Ishikawa (cell line): ENCODE measurements around the gene FASTKD1.

Experiments used
- CEBPB ChIP-seq: IDR thresholded peaks from 2 replicates; pipeline ENCODE4 v1.6.1; 2012
- CREB1 ChIP-seq: IDR thresholded peaks from 2 replicates; pipeline ENCODE4 v1.6.1; 2012; ENCODE audit warnings: low read depth
- EGR1 ChIP-seq: IDR thresholded peaks from 2 replicates; pipeline ENCODE4 v1.6.1; 2012
- EP300 ChIP-seq: IDR thresholded peaks from 2 replicates; pipeline ENCODE4 v1.6.1; 2012; ENCODE audit warnings: borderline replicate concordance
- FOXM1 ChIP-seq: IDR thresholded peaks from 2 replicates; pipeline ENCODE4 v1.6.1; 2012; ENCODE audit warnings: low read depth, borderline replicate concordance
- MAX ChIP-seq: IDR thresholded peaks from 2 replicates; pipeline ENCODE4 v1.6.1; 2012
- NFIC ChIP-seq: IDR thresholded peaks from 2 replicates; pipeline ENCODE4 v1.6.1; 2012
- RAD21 ChIP-seq: IDR thresholded peaks from 2 replicates; pipeline ENCODE4 v1.6.1; 2012; ENCODE audit warnings: low read depth
- REST ChIP-seq: IDR thresholded peaks from 2 replicates; pipeline ENCODE4 v1.6.1; 2012; ENCODE audit warnings: low read depth, mild to moderate bottlenecking
- TAF1 ChIP-seq: IDR thresholded peaks from 2 replicates; pipeline ENCODE4 v1.6.1; 2012; ENCODE audit warnings: low read depth, mild to moderate bottlenecking
- TCF12 ChIP-seq: IDR thresholded peaks from 2 replicates; pipeline ENCODE4 v1.6.1; 2012; ENCODE audit warnings: low read depth
- TEAD4 ChIP-seq: IDR thresholded peaks from 2 replicates; pipeline ENCODE4 v1.6.1; 2012
- USF1 ChIP-seq: IDR thresholded peaks from 2 replicates; pipeline ENCODE4 v1.6.1; 2012
- YY1 ChIP-seq: IDR thresholded peaks from 2 replicates; pipeline ENCODE4 v1.6.1; 2012; ENCODE audit warnings: low read depth
- ZBTB7A ChIP-seq: IDR thresholded peaks from 2 replicates; pipeline ENCODE4 v1.6.1; 2012; ENCODE audit warnings: low read depth

The FASTKD1 gene

GRCh38 chr2:169510496-169510895 lies 63.2 kb downstream of the FASTKD1 start:
- TF ChIP-seq REST: no peak

GRCh38 chr2:169509955-169510354 lies 63.7 kb downstream of the FASTKD1 start:
- no peak for TF ChIP-seq MAX
- TF ChIP-seq YY1: no peak
- no peak for TF ChIP-seq NFIC
- TF ChIP-seq RAD21: no peak
- no peak for TF ChIP-seq EGR1
- no peak for TF ChIP-seq CEBPB
- TF ChIP-seq EP300: no peak
- TF ChIP-seq TCF12: no peak
- TF ChIP-seq USF1: no peak
- no peak for TF ChIP-seq CREB1
- no peak for TF ChIP-seq REST
- no peak for TF ChIP-seq FOXM1
- TF ChIP-seq TEAD4: no peak
- TF ChIP-seq ZBTB7A: no peak
- TF ChIP-seq TAF1: no peak

- TF ChIP-seq RAD21: no peak
Measured at GRCh38 chr2:169509298-169509885, 64.3 kb downstream of the FASTKD1 start, which contains the start of gene KLHL41. Gene KLHL41, plus strand, starts transcription at chr2:169509702. Its CDS starts 77 bp downstream, at chr2:169509779.

- TF ChIP-seq YY1 (no peak), TAF1 (no peak), NFIC (no peak), ZBTB7A (no peak), RAD21 (no peak), REST (no peak), USF1 (no peak), FOXM1 (no peak)
Measured at GRCh38 chr2:169507698-169508097, 66.0 kb downstream of the FASTKD1 start.

- TF ChIP-seq TAF1 (no peak), CREB1 (no peak), FOXM1 (no peak), ZBTB7A (no peak), USF1 (no peak), EP300 (no peak), NFIC (no peak), MAX (no peak), EGR1 (no peak)
Measured at GRCh38 chr2:169504651-169505050, 69.0 kb downstream of the FASTKD1 start.
